Loucy (cell line): Measurements from ENCODE around the gene CCDC83.

ENCODE experiments used
- H2AFZ ChIP-seq: fragments of 200-600 bp; sonication (generic); 2 replicates; pipeline ENCODE4 v1.6.0; 2016; ENCODE audit warnings: antibody characterized with exemption, mild to moderate bottlenecking, low read length, moderate library complexity
- H3F3A ChIP-seq: fragments of 200-600 bp; 2 replicates; pipeline ENCODE4 v1.6.0; 2016; ENCODE audit warnings: antibody characterized with exemption, low read depth, mild to moderate bottlenecking
- H3K27me3 ChIP-seq: fragments of 200-600 bp; sonication (generic); 2 replicates; pipeline ENCODE4 v1.6.1; 2014; ENCODE audit warnings: low read length, mild to moderate bottlenecking; ENCODE audit not compliant: insufficient read depth, poor library complexity, severe bottlenecking
- H3K36me3 ChIP-seq: fragments of 200-600 bp; sonication (generic); 2 replicates; pipeline ENCODE4 v1.6.1; 2016; ENCODE audit warnings: low read length; ENCODE audit not compliant: insufficient read depth
- H3K4me1 ChIP-seq: fragments of 200-600 bp; sonication (generic); 2 replicates; pipeline ENCODE4 v1.5.1; 2014; ENCODE audit warnings: low read length, mild to moderate bottlenecking; ENCODE audit not compliant: insufficient read depth, poor library complexity, severe bottlenecking
- H3K4me2 ChIP-seq: fragments of 200-600 bp; sonication (generic); 2 replicates; pipeline ENCODE4 v1.6.0; 2014; ENCODE audit warnings: antibody characterized with exemption, low read length, low read depth, mild to moderate bottlenecking; ENCODE audit not compliant: poor library complexity, severe bottlenecking
- H3K4me3 ChIP-seq: fragments of 200-600 bp; sonication (generic); 2 replicates; pipeline ENCODE4 v1.5.1; 2014; ENCODE audit warnings: low read length, mild to moderate bottlenecking, mixed read lengths; ENCODE audit not compliant: poor library complexity, severe bottlenecking
- H3K79me2 ChIP-seq: fragments of 200-600 bp; sonication (generic); 2 replicates; pipeline ENCODE4 v1.6.1; 2014; ENCODE audit warnings: low read length; ENCODE audit not compliant: insufficient read depth
- H3K9ac ChIP-seq: fragments of 200-600 bp; sonication (generic); 2 replicates; pipeline ENCODE4 v1.6.0; 2014; ENCODE audit warnings: mild to moderate bottlenecking, low read depth, low read length, moderate library complexity; ENCODE audit not compliant: poor library complexity, severe bottlenecking
- H3K9me2 ChIP-seq: fragments of 200-600 bp; sonication (generic); replicated peaks from 2 replicates; pipeline ENCODE4 v1.6.1; 2016; ENCODE audit warnings: low read depth, low read length, mixed read lengths
- H3K9me3 ChIP-seq: fragments of 200-600 bp; sonication (generic); 2 replicates; pipeline ENCODE4 v1.6.1; 2014; ENCODE audit warnings: mild to moderate bottlenecking, antibody characterized with exemption, low read length, low read depth; ENCODE audit not compliant: insufficient read depth
- H4K20me1 ChIP-seq: fragments of 200-600 bp; sonication (generic); 2 replicates; pipeline ENCODE4 v1.6.0; 2014; ENCODE audit warnings: antibody characterized with exemption, low read length, mild to moderate bottlenecking; ENCODE audit not compliant: insufficient read depth, poor library complexity, severe bottlenecking
- EZH2phosphoT487 ChIP-seq: fragments of 200-600 bp; IDR thresholded peaks from 2 replicates; pipeline ENCODE4 v1.6.1; 2018; ENCODE audit warnings: antibody characterized with exemption, mild to moderate bottlenecking, moderate library complexity, borderline replicate concordance
- TF ChIP-seq, protein P1 (sequence below): fragments of 200-600 bp; sonication (generic); conservative IDR thresholded peaks from 2 replicates; pipeline ENCODE4 v1.5.1; 2014; ENCODE audit warnings: mild to moderate bottlenecking, antibody characterized with exemption, low read length

CCDC83 gene

DNA sequence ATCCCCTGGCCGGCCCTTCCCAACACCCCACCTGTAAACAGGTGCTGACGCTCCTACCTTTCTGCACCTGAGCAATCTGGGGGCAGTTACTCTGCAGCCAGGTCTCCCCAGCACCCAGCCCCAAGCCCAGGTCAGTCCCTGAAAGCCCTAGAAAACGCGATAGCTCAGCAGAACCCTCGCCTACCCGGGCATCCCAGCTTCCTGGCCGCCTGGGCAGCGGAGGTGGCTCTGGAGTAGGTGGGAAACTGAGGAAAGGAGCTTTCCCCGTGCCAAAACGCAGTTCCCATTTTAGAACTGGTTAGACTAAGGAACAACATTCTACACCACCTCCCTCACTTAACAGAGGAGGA, 44.7 kb upstream of the CCDC83 start:
- Histone ChIP-seq H3K27me3 (no peaks in the 10 kb centered on the region), H3K4me1 (peaks cover 13% of the 10 kb centered on the region), H3K9ac (no peak overlapping the region), H3K79me2 (no peaks in the 10 kb centered on the region), H2AFZ (no peak overlapping the region; the same call in 1 of the 2 replicates), H3K4me3 (no peak overlapping the region), H3K9me2 (no peaks in the 10 kb centered on the region), H4K20me1 (no peaks in the 10 kb centered on the region), H3F3A (no peaks in the 10 kb centered on the region), H3K9me3 (no peaks in the 10 kb centered on the region), H3K36me3 (no peaks in the 10 kb centered on the region), H3K4me2 (peak overlapping the region; percentile 35)
- TF ChIP-seq, protein P1, sequence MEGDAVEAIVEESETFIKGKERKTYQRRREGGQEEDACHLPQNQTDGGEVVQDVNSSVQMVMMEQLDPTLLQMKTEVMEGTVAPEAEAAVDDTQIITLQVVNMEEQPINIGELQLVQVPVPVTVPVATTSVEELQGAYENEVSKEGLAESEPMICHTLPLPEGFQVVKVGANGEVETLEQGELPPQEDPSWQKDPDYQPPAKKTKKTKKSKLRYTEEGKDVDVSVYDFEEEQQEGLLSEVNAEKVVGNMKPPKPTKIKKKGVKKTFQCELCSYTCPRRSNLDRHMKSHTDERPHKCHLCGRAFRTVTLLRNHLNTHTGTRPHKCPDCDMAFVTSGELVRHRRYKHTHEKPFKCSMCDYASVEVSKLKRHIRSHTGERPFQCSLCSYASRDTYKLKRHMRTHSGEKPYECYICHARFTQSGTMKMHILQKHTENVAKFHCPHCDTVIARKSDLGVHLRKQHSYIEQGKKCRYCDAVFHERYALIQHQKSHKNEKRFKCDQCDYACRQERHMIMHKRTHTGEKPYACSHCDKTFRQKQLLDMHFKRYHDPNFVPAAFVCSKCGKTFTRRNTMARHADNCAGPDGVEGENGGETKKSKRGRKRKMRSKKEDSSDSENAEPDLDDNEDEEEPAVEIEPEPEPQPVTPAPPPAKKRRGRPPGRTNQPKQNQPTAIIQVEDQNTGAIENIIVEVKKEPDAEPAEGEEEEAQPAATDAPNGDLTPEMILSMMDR = no peak
- no peak for TF ChIP-seq EZH2phosphoT487

DNA sequence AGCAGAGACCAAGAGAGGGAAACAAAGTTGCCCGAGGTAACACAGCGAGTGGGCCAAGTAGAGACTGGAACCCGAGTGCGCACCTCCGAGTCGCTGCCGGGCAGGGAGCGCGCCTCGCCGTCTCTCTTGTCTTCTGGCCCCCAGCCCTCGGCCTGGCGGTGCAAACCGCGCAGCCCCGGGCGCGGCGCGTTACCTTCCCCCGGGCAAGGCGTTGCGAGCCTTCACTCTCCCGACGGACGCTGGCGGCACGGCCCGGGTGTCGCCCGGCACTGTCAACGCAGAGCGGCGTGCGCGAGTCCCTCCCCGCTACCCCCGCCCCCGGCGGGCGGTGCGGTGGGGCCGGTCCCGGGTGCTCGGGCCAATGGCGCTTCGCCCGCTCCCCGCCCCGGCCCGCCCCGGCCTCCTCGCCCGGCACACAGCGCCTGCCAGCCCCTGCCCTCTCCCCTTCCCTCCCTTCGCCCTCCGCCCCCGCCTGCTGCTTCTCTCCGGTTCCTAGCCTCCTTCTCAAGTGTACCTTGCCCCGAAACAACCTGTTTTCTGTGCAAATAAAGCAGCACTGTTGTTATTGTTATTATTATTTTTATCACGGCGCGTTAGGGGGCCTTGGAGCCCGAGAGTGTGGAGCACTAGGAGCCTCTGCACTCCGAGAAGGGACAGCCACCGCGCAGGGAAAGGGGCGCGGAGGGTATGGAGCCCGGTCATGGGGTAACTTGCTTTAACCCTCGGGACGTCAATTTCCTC, 44.1 kb upstream of the CCDC83 start, which contains the start of gene SYTL2:
Gene SYTL2, minus strand, starts transcription at position 271 of the 741 bp plus-strand sequence. CDS start 53,416 bp downstream, outside the sequence.
- H3K36me3 ChIP-seq = no peaks in the 10 kb centered on the region
- no peak within 1 kb of the TSS for H3K9ac ChIP-seq

GRCh38 chr11:85811624-85812023, 43.6 kb upstream of the CCDC83 start:
- H3K36me3 ChIP-seq = no peaks in the 10 kb centered on the region
- no peak for TF ChIP-seq EZH2phosphoT487
- TF ChIP-seq, protein P1 = no peak
- H2AFZ ChIP-seq = no peak overlapping the region
- no peak overlapping the region for H3K4me2 ChIP-seq
- H4K20me1 ChIP-seq = no peaks in the 10 kb centered on the region
- peaks cover 13% of the 10 kb centered on the region for H3K4me1 ChIP-seq
- H3K79me2 ChIP-seq = no peaks in the 10 kb centered on the region
- no peaks in the 10 kb centered on the region for H3K9me3 ChIP-seq
- H3K9ac ChIP-seq = no peak overlapping the region
- H3K9me2 ChIP-seq = no peaks in the 10 kb centered on the region
- no peak overlapping the region for H3K4me3 ChIP-seq
- H3F3A ChIP-seq = no peaks in the 10 kb centered on the region
- H3K27me3 ChIP-seq = peaks cover 4% of the 10 kb centered on the region

More for the DNA sequence above, 44.1 kb upstream of the CCDC83 start, which contains the start of gene SYTL2:
- peaks cover under 1% of the 10 kb centered on the region for H3K27me3 ChIP-seq
- peaks cover 13% of the 10 kb centered on the region for H3K4me1 ChIP-seq
- peak within 1 kb of the TSS; percentile 35 for H3K4me2 ChIP-seq
- no peak for TF ChIP-seq EZH2phosphoT487
- TF ChIP-seq, protein P1 = no peak
- H3K9me2 ChIP-seq = no peaks in the 10 kb centered on the region
- peak within 1 kb of the TSS; percentile 30; the same call in 1 of the 2 replicates for H2AFZ ChIP-seq
- no peaks in the 10 kb centered on the region for H4K20me1 ChIP-seq
- H3K4me3 ChIP-seq = no peak within 1 kb of the TSS
- H3K79me2 ChIP-seq = no peaks in the 10 kb centered on the region
- H3K9me3 ChIP-seq = no peaks in the 10 kb centered on the region
- H3F3A ChIP-seq = no peaks in the 10 kb centered on the region
